ENCODE results near the gene EVC.
"Not testable (repeated sequence)": the region's sequence is repeated elsewhere in the genome, so short reads cannot be mapped to it uniquely, and the experiment has no call there.

Gene EVC

DNA sequence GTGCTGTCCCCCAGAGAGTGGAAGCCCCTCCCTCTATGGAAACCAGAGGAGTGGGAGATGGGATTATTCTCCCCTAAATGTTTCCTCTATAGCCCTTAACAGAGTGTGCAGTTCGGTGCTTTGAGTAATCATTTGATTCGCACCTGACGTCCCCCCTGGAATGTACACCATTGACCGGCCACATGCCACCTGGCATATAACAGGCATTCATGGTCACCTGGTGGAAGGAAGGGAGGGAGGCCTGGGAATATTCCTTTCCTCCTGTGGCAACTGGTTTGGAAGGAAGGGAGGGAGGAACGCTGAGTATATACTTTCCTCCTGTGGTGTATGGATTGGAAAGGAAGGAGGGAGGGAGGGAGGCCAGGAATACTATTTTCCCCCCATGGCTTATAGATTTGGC is 104.6 kb downstream of the EVC start:
- DNase-seq (ENCODE audit: low spot score) = no peak

DNA sequence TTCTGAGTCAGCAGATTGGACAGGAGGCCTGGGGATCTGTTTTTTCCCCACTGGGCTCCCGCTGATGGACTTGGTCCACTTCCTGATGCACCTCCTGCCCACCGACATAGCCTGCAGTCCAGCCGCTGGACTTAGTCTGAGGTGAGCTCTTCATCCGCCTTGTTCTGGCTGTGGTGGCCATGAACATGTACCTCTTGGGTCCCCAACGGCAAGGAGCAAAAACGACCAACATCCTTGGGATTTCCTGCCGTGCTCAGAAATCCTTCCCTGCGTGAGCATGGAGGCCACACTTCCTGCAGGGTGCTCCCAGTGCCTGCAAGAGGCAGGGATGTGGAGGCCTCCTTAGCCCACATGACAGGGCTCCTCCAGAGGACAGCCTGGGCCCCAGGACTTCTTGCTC is 105.1 kb downstream of the EVC start:
- DNase-seq (ENCODE audit: low spot score) = no peak

DNA sequence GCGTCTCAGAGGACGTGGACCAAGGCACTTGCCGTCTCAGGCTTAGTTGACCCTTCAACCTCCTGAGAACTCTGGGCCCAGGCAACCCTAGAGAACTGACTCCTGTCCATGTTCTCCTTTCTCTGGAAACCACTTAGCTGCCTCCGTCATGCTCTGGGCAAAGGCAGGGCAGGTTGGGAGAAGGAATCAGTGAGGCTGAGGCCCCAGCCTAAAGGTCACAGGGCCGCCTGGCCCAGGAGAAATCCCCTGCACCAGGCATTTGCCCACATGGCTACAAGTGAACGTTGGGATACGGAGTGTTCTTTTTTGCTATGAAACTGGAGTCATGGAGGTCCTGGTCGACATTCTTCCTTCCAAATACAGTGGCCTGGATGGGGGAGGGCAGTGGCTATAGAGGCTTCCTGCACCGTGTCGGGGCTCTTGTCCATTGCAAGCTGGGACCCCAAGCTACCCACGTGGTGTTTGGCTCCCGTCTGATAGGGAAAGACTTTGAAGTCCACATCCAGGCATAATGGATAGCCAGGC is 105.9 kb downstream of the EVC start:
- no peak for DNase-seq (ENCODE audit: low spot score)

DNA sequence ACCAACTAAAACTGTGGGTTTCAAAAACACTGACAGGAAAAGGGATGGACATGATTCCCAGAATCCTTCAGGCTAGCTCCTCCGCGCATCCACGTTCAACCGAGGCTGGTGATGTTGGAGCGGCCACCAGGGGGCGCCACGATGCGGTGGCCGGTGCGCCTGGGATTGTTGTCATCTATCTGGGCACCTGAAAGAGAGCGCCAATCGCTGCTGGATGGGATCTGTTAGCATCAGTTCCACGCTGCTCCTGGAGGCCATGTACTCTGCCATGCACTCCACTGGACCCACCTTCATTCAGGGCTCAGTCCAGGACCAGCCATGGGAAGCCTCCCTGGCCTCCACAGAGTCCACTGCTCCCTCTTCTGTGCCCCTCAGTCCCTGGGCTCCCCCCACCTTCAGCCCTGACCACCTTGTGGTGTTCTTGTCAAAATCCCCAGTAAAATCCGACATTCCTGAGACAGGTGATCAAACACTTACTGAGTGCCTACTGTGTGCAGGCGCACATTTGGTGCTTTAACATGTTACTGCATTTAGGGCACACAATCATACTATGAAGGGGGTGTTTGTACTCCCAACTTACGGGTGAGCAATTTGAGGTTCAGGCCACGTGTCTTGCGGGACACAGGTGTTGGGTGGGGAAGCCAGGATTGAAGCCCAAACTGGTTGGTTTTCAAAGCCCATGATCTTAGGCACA is 110.8 kb downstream of the EVC start:
- DNase-seq (ENCODE audit: low spot score) = peak; percentile 35

- DNase-seq (ENCODE audit: low spot score) = no peak
Observed at GRCh38 chr4:5822619-5823018, 111.6 kb downstream of the EVC start.

GRCh38 chr4:5823542-5824211 is 112.7 kb downstream of the EVC start:
- no peak for DNase-seq (ENCODE audit: low spot score)

GRCh38 chr4:5824227-5824626 is 113.2 kb downstream of the EVC start:
- no peak for DNase-seq (ENCODE audit: low spot score)

DNA sequence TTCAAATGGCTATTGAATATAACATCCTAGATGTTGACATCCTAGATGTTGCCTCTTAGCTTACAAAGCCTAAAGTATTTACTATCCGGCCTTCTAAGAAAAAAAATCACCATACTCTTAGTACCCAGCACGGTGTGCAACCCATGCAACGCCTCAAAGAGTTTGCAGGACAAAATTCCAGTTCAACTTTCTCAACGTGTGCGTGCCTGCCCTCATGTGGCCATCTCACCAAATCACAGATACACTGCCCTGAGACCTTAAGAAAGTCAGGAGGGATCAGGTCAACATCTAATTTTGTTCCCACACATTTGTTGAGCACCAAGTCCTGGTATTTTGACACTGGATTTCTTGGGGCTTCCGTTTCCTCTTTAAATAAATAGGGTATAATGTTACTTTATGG is 113.6 kb downstream of the EVC start:
- DNase-seq (ENCODE audit: low spot score) = peak; percentile 70

GRCh38 chr4:5825321-5826041 is 114.5 kb downstream of the EVC start:
- no peak for DNase-seq (ENCODE audit: low spot score)

- no peak for DNase-seq (ENCODE audit: low spot score)
Observed at GRCh38 chr4:5826437-5827107, 115.6 kb downstream of the EVC start.

DNA sequence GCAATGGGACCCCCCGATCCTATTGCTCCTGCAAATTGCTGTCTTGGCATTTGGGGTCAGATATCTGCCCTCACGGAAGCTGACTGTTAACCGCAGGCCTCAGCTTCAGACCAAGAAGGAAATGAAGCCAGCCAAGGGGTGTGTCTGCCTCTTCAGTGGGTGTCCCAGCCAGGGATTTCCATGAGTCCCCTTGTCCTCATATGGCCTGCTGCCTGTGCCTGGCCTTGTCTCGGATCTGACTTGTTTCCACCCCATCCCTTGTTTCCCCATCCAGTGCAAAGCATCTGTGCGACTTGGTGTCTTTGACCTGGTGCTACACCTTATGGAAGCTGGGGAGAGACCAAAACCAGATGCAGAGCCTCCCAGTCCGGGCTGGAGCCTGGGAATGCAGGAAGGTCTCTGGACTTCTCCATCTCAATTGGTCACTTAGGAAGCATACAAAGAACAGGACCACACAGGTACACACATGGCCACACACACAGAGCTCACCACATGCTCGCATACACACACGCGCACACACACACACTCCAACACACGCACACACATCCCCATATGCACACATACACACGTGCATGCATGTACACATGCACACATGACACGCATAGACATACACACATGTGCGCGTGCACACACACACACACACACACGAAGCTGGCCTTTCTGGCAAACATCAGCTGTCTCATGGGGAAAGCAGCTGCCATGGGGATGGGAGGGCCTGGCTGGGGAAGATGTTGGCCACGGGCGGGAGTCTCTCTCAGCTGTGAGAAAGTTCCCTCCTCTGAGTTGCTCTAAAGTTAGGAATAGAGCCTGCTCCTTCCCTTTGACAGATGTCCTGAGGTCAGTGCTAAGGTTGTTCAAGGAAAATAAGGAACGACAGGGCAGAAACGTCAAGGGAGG is 116.4 kb downstream of the EVC start:
- DNase-seq (ENCODE audit: low spot score) = peak; percentile 36

DNA sequence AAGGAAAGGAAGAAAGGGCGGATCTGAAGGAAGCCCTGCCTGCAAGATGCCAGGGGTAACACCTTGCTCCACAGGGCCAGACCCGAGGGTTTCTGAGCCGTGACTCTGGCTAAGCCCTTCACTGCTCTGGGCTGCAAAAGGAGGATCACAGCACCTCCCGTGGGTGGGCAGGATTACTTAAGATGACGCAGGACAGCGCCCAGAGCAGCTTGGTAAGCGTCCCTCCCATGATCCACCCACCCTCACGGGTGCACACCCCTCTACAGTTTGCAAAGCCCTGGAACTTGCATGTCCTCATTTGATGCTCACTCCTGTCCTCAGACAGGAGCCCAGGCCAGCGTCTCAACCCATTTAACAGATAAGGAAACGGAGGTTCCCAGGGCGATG is 117.0 kb downstream of the EVC start:
- no peak for DNase-seq (ENCODE audit: low spot score)

DNA sequence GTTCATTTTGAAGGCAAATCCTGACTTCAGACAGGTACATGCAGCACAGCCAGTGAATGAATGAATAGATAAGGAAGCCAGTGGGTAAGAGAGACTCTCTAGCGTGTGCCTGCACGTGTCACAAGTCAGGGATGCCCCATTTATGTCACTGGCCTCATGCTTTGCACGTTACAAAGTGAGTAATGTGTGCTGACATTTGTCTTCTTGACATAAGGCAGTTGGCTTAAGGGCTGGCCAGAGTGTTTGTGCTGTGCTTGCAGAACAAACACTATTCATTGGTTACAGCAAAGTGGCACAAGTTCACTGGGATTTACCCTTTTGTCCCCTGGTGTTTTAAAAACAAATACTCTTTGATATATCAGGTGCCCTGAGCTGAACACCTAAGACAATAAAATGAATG is 125.9 kb downstream of the EVC start:
- no peak for DNase-seq (ENCODE audit: low spot score)

DNA sequence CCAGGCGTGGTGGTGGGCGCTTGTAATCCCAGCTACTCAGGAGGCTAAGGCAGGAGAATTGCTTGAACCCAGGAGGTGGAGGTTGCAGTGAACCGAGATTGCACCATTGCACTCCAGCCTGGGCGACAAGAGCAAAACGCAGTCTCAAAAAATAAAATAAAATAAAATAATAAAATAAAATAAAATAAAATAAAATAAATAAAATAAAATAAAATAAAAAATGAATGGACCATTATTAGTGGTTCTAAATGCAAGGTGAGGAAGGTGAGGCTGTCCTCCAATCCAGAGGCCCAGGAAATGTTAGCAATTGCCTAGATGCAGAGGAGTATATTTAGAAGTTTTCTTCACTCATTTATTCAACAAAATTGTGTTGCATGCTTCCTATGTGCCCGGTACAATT is 126.5 kb downstream of the EVC start:
- DNase-seq (ENCODE audit: low spot score) = not testable (repeated sequence)

DNA sequence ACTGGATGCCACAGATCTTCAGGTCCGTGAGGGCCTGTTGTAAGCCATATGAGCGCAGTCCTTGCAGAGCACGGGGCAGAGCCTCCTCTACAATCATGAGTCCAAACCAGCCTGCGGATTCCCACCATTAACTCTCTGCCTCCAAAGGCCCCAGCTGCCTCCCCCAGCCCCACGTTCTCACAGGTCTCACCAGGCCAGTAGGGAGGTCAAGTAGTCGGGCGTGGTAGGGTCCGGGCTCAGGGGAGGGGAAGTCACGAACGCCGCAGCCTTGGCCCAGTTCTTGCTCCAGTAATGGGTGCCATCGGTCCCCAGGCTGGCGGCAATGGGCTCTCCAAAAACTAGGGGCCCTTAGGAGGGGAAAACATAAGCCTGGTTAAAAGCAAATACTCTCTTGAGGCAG is 128.3 kb downstream of the EVC start:
- no peak for DNase-seq (ENCODE audit: low spot score)

DNA sequence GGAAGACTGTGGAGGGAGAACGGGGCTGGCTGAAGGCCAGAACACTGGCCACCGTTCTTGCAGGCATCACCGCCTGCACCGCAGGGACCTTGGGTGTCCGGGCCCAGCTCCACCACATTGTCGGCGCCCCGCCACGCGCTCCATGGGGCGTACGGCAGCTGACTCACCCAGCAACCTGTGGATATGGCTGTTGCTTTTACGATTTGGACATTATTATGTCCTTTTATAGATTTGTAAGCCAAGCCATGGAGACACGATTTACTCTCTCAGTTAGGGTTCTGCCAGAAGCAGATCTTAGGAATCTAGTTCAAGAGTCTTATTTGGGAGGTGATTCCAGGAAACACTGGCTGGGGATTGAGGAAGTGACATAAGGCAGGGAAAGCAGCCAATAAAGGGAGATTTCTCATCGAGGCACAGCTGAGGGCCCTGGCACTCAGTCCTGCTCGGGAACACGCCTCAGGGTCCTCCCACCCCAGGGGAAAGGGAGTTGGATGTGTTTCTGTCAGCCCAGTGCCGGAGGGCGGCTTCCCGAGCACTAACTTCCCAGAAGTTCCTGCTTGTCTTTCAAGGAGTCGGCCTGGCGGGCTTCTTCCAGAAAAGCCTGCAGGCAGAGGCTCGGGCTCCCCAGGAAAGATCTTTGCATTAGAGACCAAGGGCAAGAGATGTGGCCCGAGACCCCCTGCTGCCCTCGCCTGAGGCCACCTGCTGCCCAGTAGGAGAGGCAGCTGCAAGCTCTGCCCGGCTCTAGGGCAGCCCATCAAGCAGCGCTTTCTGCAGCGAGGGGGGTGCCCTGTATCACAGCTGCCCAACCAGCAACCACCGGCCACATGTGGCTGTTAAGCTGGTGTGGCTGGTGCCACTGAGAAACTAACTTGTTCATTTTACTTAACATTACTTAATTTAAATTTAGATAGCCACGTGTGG is 129.0 kb downstream of the EVC start:
- DNase-seq (ENCODE audit: low spot score) = no peak

- no peak for DNase-seq (ENCODE audit: low spot score)
Observed at GRCh38 chr4:5842456-5842855, 131.5 kb downstream of the EVC start.

DNA sequence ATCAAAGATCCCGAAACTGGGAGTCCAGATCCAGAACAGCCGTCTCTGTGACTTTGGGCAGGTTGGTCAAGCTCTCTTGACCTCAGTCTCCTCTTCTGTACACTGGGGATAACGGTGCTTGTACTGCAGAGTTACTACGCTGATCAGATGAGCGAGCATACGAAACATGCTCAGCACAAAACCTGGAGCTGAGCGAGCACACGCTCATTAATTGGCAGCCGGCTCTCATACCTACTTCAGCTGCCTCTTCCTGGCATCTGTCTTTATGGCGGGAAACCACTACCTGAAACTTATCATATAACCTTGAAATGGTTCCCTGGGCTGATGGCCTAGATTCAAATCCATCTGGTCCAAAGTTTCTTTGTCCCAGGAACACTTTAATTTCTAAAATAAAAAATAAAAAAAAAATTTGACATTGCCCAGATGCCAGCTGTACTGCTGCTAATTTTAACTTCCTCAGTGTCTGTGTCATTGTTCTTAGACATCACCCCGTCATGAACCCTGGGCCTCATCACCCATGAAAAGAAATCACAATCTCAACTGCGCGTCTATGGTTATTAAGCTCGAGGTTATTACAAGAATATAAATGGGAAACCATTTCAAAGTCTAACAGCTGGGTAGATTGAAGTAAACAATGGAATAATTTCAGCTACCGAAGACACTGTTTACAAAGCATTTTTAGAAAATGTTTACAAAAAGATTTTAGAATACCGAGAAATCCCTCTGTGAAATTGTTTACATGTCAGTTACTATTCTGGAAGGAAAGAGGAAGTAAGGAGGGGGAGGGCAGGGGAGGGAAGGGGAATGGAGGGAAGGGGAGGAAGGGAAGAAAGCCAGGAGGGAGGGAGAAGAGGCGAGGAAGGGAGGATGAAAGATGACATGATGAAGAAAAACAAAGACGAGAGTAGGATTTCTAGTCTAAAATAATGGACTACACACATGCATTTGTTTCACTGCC is 132.9 kb downstream of the EVC start:
- no peak for DNase-seq (ENCODE audit: low spot score)

Measured in hepatic stellate cell (primary cell).